ENCODE measurements around the gene CNKSR3. TPM values are rescaled to one million over a fixed set of nuclear protein-coding genes. Genes with fewer than 3 reads are reported as not detected.

CNKSR3 gene
- total RNA-seq, 1 donor from 2014 or later = 8.5 TPM

DNA sequence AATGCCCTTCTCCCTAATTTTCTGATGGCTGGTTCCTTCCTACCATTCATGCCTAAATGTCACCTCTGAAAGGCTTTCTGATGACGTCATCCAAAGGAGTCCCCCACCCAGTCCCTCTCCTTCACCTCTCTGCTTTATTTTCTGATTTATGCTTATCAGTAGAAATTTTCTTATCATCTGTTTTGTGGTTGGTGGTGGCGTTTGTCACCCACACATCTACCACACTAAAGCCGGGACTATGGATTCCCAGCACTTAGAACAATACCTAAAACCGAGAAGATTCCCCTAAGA, 9.0 kb downstream of the CNKSR3 start:
- DNase-seq = no peak

DNA sequence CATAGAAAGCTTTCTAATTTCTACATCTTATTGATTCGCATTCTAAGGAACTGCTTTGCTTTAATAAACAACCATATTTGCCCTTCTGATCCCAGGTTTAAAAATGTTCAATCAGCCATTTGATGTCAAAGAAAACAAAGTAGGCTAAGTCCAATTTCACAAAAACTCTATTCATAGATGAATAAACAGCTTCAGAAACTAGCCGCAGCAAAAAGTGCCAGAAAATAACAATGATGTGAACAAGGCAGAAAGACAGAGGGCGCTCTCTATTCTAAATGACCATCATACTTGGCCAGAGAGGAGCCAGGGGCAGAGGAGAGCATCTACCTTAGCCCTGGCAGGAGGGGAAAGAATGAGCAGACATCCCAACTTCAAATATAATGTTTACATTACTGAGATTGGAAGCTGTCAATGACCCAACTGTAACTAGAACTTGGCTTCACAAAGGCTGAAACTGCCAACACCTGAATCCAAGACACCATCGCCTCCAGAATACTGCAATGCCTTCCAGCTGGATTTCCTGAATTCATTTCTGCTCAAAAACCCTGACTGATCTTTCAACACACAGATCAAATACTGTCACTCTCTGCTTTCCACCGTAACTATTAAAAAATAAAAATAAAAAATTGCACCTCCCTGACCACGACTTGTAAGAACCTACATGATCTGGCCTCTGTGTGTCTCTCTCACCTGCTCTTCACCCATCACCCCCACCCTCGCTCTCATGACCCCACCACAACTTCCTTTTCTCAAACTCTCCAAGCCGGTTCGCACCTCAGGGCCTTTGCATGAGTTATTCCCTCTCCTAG, 9.5 kb downstream of the CNKSR3 start:
- no peak for DNase-seq

DNA sequence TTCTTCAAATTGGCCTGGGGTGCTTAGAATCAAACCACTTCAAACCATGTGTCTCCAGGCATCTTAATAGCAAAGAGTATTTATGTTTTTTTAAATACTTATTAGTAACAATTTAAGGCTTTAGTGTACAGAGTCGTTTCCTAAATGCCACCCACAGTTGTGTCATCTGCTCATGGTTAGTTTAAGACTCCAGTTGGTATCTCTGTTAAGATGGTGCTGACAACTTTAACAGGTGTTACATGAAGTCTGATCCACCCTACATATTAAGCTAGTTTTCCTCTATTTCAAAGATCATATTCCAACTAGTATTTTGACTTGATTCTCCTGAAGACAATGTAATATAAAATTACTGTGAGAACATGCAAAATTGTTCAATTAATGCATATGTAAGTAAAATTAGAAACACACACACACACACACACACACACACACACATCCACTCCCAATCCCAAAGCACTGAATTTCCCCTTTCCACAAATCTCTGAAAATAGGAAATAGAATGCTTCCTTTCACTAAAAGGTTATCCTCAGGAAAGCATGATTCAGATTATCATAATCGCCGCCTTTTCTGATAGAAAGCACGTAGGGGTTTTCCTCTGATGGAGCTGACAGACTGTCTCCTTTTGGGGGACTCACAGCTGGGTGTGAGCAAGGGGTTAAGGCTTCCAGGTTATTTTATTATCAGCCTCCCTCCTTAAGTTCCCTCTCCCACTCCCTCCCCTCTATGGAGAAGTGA, 10.5 kb downstream of the CNKSR3 start:
- no peak for DNase-seq

DNA sequence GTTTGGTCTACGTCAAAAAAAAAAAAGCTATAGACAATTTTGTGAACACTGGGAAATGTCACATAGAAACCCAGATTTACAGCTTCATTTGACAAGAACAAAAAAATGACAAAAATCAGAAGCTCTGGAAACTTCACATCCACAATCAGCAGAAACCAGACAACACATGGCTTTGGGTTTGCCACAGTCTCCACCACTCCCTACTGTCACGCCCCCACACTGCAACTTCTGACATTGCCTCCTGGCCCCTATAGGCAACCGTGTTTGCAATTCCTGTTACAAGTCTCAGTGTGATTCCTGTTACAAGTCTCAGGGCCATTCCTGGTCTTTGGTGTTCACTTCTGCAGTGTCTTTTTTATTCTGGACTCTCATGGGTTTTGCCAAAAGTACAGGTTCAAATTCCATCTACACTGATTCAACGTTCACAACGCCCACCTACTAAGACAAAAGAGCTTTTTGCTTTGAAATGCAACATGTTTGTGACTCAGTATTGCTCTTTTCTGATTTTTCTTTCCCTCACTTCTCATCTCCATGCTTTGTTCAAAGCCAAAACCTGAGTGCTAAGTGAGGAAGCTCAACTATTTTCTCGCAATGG, 12.0 kb downstream of the CNKSR3 start:
- DNase-seq = no peak

DNA sequence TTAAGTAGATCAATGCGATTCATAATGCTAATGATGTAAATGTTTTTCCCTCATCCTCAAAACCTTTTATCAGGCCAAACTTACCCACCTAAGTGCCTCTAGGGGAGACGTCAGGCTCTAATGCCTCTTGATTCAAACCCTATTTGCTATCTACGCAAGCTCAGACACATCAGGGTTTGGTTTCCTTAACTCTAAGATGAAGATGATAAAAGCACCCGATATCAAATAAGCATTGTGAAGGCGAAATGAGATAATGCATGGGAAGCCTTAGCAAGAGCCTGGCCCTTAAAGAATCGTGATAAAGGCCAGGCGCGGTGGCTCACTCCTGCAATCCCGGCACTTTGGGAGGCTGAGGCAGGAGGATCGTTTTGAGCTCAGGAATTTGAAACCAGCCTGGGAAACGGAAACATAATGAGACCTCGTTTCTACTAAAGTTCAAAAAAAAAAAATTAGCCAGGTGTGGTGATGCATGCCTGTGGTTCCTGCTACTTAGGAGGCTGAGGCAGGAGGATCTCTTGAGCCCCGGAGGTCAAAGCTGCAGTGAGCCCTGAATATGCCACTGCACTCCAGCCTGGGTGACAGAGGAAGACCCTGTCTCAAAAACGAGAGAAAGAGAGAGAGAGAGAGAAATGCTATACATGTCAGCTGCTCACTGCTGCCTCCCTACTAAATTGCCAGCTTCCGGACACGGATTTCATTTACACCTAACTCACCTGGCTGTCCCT, 13.5 kb downstream of the CNKSR3 start:
- no peak for DNase-seq

DNA sequence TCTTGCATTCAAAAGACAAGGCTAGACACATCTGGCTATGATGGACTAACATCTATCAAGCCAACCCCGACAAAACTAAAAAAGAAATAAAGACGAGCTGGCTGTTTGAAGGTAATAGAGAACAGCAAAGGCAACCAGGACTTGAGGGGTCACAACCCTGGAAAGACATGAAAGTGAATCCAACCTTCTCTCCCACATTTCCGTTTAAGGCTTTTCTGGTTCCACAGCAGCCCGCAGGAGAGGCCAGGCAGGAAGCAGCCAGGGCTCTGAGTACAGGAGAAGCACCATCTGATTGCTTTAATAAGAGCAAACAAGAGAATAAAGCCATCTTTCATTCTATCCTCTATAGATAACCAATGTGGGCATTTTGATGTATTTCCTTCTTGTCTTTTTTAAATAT, 14.3 kb downstream of the CNKSR3 start:
- no peak for DNase-seq

DNA sequence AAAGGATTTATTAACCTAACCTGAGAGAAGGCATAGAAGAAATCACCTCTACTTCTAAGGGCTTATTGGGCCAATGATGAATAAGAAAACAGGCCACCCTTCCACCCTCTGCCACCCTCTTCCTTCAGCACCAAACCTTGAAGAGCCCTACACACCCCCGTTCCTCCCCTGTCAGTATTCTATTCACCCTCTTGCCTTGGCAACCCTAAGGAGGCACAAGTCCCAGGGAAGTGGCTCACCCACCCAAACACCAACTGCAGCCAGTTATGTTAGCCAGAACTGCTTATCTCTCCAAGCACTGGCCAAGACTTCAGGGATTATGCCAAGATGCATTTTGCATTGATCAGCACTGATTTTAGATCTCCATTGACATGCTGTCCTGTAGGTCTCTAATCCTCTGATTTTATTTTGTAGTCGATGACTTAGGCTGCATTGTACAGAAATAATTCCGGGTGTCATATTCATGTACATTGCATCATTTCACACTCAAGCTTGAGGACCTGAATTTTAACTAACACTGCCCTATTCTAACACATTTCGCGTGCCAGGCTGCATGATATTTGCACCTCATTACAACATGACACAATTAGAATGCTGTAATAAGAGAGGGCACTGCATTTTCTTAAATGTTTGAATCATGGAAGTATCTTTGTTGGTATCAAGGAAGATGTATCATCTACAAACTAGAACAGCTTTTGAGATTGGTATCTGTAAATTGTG, 15.7 kb downstream of the CNKSR3 start:
- DNase-seq = no peak

DNA sequence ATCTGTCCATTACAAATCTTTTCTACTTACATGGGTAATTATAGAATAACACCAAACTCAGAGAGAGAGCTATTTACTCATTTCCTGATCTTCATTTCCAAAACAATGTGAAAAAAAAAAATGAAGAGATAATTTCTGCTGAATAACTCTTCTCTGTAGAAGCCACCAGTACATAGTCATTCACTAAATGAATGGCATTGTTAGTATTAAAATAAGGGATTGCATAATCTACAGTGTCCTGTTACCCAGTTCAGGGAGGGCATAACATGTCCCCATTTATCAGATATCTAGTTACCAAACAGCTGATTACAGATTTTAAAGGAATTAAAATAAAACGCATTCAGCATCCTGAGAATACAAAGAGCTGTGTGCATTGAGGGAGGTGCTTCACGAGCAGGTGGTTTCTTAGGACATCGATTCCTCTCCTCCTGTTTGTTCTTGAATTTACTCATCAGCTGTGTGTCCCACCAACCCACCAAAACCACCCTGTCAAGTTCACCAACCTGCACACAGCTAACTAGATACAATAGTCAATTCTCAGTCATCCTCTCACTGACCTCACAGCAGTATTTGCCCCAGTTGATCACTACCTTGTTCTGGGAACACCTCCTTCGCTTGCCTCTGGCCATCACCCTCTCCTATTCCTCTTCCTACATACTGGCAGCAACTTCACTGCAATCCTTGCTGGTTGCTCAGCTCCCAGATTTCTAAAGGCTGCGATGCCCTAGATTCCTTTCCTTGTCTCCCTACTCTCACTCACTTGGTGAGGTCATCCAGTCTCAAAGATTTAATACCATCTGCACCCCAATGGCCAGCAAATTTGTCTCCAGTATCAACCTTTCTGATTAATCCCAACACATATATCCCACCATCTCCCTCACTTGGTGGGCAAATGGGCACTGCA, 18.7 kb downstream of the CNKSR3 start:
- no peak for DNase-seq

DNA sequence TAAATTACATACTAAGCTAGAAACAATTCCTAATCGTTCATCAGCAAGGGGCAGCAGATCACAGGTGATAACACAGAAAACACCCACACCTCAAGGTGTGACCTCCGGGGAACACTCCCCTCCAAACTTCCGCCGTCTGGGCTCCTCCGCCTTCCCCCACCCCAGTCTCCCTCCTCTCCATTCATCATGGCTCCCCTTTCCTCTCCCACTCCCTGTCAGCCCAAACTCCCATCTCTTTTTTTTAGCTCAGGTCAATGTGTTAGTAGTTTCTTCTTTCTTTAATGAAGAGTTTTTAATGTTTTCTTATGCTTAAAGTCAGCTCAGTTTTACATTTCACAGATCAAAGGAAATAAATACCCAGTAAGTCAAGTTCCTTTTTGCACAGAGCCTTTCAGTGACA, 20.7 kb downstream of the CNKSR3 start:
- no peak for DNase-seq

DNA sequence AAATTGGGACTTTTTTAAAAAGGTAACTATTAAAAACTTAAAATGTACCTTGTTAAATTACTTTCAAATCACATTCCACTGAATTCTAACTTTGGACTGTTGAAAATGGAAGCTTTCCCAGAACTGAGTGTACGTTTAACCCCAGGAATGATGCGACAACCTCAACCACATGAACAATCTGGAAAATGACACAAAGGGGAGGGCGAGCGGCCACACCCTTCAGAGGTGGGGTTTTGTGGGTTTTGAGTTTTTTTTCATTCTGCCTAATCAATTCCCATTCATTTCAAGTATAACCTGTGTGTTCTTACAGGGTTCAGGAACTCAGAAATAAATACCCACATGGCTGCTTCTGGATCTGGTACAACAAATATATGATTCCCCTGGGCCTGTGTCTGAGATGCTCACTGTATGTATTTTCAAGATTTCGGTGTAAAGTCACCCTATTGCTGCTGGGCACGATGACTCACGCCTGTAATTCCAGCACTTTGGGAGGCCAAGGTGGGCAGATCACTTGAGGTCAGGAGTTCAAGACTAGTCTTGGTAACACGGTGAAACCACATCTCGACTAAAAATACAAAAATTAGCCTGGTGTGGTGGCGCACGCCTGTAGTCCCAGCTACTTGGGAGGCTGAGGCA, 21.6 kb downstream of the CNKSR3 start:
- DNase-seq = no peak

DNA sequence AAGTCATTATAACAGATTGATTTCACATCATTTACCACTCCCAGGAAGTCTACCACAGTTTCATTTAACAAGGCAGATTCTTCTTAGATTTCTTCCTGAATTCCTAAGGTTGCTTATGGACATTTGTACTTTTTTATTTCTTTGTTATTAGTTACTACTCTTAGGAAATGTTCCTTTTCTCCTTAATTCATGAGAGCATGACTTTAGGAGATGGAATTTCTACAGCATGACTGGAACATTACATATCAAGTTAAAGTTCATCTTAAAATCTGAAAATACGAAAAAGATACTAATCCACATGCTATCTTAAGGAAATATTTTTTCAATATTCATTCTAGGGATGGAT, 22.3 kb downstream of the CNKSR3 start:
- no peak for DNase-seq

DNA sequence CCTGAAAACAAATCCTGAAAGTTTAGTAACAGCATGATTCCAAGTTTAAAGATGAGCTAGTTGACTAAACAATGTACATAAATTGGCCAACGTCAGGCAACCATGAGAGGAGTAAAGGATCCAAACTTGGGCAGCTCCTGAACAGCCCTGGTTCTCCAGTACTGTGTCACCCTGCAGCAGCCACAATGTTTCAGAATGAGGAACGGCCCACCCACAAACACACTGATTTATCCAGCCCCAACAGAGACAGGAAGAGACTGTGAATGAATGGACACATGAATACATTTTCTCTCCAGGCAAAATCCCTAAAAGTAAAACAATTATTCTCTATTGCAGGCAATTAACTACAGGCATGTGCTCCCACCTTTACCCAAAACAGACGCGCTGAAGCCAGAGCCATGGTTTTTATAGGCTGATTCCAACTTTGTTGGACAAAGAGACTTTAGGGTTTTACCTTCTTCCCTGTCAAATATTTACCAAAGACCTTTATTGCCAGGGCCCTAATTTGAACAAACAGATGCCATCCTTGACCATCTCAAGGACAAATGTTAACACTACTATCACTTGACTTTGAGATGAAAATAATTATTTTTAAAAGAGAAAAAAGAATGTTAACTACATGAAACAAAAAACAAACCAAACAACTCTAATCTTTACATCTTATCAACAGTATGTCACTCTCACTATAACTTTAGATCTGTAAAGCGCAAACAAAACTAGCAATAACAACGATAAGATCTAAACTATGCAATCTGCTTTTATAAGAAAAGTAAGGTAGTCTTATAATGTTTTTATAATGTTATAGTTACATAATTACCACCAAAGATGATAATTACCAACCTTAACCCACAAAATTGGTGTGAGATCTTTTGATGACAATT, 22.9 kb downstream of the CNKSR3 start:
- DNase-seq = no peak

DNA sequence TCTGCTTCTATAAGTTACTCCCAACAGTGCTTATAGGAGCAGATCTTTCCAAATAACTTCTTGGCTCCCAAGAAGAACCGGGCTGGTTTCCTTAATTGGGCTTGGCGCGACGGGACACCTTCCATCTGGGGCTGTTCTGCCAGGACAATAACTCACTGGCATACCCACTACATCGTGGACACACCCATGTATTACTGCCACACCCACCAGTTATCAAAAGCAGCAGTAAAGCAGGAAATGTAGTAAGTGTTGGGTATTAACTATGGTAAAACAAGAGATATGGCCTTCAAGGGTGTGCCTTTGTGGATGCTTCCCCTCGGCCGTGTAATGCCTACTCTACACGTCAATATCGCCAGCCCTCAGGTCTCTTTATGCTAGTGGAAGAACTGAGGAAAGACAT, 24.7 kb downstream of the CNKSR3 start:
- DNase-seq = no peak

DNA sequence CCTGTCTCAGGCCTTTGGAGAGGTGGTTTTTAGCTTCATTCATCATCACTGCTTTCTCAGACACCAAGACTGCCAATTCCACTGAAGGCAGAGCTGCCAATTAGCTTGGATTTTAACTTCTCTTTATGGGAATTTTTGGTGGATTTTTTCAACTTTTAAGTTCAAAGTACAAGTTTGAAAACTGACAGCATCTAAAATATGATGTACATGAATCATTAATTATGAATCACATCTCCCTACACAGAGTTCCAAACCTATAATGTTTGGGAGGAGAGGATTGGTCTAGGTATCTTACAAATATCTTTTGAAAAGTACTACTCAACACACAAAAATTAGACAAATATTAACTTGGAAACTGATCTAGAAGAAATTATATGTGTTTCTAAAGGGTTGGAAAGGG, 25.5 kb downstream of the CNKSR3 start:
- no peak for DNase-seq

DNA sequence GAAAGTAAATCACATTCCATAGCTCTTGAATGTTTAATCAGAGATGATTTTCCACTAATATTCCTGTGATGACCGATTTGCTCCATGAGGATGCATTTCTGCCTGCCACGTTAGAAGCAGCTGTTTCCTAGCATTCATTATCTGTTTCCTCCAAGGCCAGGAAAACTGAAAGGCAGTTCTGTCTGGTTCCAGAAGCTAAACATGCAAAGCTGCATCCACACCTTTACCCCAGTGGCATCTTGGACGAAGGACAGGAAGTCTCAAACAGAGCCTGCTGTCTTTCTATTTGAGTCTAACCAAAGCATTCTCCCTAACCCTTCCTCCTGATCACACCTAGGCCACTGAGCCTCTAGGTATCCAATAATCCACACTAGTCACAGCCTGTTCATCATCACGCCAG, 27.6 kb downstream of the CNKSR3 start:
- peak; percentile 75 for DNase-seq

DNA sequence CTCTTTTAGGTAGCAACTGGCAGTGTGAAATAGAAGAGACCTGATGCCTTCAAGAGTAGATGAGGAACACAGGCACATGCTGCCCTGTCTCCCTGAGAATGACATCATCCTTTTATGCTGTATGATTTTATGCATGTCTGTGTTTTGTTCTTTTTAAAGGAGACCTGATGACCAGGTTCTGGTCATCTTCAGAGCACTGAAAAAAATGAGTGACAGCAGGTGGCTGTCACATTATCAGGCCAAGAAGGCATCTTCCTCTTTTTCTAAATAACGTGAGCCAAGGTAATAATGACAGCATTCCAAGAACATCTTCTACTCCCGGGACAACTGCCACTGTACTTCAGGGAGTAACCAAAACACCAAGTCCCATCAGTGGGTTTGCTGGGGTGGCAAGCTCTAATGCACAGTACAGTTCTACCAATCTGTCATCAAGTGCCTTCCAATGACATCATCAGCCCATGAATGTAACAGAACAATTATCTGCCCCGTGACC, 28.9 kb downstream of the CNKSR3 start:
- no peak for DNase-seq

DNA sequence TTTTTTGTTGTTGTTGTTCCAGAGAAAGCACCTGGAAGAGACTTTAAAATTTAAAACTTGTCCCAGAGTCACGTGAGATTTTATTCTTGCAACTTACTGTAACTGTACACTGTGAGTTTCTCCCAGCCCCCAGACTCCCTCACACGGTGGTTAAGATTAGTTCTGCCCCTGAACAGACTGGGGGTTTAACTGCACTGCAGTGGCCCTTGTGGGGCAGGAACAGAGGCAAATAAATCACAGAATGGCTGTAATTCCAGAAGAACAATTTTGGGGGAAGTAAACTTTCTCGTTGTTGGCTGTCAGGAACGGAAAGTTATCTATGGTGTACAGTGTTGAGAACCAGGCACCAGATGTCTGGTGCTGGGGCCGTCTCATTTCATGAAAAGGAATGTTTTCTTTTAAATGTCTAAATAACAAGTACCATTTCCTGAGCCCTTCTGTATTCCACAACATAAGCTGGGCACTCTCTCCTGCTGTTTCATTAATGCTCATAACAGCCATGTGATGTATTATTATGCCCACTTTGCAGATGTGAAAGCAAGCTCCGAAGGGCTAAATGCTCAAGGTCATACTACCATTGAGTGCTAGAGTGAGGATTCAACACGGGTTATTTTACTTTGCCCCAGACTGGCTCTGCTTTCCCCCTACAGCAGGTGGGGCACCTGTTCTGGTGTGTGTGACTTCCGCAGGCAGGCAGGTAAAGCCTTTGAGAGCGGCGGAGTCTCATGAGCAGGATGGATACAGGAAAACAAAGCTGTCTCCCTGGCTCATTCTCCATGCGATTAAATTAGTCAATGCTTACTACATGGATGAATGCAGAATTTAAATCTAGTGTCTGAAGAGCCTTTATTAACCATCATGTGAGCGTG, 30.5 kb downstream of the CNKSR3 start:
- peak; percentile 67 for DNase-seq

DNA sequence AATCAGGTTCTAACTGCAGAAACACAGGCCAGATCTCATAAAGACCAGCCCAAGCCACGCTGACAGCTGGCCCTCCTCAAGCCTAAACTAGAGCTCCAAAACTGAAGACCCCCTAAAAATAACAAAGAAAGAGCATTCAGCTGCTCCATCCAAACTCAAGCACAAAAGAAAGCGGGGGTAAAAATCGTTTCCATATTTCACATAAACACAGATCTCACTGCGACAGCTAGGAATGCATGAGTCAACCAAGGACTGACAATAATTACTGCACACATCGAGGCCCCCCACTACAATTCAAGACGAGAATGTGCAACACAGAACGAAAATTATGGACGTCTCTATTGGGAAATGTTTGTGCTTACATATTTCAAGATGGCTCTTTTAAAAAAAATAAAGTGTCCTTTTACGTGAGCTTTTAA, 31.1 kb downstream of the CNKSR3 start:
- DNase-seq = peak; percentile 90

DNA sequence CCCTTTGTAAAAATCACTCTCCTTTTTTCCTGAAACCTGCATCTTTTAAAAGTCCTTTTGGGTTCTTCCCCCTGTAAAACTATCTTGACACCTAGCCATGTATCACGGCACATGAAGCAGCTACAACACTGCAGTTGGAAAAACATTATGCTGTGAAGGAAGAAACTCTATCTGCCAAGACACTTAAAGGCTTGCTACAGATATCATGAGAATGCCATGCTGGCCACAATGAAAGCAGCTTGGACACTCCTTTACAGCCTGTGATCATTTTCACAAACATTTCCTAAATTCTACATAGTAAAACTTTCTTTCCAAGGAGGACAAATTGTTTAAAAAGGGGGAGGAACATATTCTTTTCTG, 31.8 kb downstream of the CNKSR3 start:
- peak; percentile 36 for DNase-seq

Measured in skin of body (tissue), 2 donors.